DMS79 (cell line): Measurements from ENCODE around the gene MKI67.
"Not testable (repeated sequence)": the region's sequence is repeated elsewhere in the genome, so short reads cannot be mapped to it uniquely, and the experiment has no call there.

Source experiments
- DNase-seq: peaks from one replicate; lab custom pipeline; 2025; lab: John Stamatoyannopoulos, UW

Gene MKI67, protein sequence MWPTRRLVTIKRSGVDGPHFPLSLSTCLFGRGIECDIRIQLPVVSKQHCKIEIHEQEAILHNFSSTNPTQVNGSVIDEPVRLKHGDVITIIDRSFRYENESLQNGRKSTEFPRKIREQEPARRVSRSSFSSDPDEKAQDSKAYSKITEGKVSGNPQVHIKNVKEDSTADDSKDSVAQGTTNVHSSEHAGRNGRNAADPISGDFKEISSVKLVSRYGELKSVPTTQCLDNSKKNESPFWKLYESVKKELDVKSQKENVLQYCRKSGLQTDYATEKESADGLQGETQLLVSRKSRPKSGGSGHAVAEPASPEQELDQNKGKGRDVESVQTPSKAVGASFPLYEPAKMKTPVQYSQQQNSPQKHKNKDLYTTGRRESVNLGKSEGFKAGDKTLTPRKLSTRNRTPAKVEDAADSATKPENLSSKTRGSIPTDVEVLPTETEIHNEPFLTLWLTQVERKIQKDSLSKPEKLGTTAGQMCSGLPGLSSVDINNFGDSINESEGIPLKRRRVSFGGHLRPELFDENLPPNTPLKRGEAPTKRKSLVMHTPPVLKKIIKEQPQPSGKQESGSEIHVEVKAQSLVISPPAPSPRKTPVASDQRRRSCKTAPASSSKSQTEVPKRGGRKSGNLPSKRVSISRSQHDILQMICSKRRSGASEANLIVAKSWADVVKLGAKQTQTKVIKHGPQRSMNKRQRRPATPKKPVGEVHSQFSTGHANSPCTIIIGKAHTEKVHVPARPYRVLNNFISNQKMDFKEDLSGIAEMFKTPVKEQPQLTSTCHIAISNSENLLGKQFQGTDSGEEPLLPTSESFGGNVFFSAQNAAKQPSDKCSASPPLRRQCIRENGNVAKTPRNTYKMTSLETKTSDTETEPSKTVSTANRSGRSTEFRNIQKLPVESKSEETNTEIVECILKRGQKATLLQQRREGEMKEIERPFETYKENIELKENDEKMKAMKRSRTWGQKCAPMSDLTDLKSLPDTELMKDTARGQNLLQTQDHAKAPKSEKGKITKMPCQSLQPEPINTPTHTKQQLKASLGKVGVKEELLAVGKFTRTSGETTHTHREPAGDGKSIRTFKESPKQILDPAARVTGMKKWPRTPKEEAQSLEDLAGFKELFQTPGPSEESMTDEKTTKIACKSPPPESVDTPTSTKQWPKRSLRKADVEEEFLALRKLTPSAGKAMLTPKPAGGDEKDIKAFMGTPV (N-terminal part only)

DNA sequence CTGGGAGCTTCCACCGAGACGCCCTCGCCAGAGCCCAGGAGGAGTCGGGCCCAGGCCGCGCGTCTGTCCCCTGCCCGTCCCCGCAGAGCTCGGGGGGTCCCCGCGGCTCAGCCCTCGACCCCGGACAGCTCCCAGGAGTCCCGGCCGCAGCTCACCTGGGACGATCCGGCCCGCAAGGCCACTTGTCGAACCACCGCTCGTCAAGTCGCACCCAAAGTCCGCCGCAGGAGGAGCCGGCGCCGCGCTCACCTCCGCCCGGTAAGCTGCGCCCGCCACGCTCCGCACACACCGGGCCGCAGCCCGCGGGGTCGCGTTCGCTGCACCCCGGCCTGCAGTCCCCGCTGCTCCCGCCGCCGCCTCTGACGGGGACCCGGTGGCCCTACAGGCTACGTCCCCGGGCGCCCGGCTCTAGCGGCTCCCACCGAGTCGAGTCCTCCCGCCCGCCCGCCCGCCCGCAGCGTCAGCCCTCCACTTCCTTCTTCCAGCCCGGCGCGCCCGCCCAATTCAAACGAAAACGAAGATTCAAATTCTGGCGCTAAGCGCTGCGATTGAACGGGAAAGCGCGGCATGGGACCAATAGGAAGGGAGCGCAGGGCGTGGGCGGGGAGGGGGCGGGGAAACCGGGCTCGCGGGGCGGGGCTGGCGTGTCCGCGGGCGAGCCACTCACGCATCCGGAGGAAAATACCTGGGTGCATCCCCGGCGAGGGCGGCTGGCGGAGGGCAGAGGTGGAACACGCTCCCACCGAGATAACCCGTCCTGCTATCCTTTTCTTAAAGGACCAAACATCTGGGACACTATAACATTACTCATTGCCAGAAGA is at the start of gene MKI67:
TSS of gene MKI67 (minus strand) at position 480 of the 821 bp plus-strand sequence. CDS start 756 bp downstream, outside the sequence.
- DNase-seq, result peak; percentile 77

DNA sequence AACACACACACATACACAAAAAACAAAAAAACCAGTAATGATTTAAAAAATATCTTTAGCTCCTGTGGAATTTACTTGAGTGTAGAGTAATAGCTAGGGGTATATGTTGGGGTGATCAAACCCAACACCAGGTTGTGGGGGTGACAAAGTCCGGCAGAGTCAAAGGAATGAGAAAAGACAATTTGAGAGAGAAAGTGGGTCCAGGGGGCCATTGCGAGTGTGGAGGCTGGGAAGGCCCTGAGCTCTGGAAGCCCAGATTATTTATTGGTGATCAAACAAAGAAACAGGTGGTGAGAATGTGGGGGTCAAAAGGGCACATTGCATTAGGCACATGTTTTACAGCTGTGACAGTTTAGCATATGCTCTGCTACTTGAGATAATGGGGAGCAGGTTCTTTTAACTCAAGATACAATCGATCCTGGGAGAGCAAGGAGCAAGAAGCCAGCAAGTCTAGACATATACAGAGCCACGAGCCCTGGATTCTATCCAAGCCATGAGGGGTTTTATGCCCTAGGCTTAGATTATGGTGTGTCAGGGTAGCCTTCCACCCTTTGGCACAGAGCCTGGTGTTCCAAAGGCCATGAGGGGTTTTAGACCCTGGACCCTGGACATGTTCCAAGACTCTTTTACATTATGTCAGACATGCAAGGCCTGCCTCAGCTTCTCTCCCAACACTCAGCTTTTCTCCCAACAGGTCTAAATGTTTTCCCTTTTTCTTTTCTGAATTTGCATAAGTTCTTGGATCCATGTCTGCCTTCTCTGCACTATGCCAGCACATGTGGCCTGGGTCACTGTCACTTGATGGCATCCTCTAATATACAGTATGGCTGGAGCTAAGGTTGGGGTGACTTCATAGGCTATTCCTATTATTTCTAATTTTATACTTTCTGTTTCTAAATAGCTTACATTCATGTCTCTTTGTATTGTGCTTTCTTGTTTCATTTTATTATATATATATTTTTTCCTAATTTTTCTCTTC is 48.6 kb upstream of the MKI67 start:
- no peak for DNase-seq

DNA sequence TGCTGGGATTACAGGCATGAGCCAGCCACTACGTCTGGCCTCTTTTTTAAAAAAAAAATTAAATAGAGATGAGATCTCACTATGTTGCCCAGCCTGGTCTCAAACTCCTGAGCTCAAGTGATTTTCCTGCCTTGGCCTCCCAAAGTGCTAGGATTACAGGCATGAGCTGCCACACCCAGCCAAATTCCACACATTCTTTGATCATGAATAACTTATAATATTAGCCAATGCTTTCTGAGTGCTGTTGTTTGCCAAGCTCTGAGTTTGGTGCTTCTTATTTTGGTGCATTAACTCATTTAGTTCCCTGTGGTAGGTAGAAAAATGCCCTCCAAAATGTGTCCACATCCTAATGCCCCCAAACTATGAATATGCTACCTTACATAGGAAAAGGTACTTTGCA is 47.2 kb upstream of the MKI67 start:
- no peak for DNase-seq

DNA sequence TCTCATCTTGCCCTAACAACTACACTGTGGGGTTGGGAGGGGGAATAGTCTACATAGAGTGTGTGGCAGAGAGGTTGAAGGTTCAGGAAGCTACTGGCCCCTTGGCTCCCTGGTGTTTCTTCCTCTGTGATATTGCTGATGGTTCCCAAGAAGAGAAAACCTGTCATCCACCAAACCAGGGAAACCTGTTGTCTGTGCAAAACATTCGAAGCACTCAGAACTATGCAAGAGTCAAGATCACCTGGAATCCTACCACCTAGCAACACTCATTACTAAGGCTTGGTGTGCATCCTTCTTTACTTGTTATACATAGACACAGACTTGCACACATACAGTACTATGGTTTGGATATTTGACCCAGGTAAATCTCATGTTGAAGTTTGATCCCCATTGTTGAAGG is 46.5 kb upstream of the MKI67 start:
- no peak for DNase-seq

DNA sequence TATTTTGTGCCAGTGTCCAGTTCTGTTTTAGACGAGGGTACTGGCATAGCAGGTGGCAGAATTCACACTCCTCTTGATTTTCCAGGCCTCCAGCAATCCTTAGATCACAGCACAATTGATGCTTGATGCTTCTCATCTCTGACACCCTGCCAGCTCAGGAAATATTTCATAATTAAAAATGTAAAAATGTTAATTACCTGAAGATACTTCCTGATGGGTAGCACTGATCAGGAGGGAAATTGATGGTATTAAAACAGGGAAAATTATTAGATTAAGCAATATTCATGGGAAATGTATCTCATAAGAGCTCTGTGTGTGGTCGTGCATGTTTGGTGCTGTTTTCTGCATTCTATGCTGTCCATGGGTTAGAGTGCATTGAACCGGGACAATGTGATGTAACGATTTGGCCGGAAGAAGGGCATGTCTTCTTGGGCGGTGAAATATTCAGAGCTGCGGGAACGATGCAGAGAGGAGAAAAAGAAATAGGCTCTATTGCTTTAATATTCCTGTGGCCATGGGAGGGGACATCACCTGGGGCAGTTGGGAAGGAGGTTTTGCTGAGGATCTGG is 43.7 kb upstream of the MKI67 start:
- no peak for DNase-seq

DNA sequence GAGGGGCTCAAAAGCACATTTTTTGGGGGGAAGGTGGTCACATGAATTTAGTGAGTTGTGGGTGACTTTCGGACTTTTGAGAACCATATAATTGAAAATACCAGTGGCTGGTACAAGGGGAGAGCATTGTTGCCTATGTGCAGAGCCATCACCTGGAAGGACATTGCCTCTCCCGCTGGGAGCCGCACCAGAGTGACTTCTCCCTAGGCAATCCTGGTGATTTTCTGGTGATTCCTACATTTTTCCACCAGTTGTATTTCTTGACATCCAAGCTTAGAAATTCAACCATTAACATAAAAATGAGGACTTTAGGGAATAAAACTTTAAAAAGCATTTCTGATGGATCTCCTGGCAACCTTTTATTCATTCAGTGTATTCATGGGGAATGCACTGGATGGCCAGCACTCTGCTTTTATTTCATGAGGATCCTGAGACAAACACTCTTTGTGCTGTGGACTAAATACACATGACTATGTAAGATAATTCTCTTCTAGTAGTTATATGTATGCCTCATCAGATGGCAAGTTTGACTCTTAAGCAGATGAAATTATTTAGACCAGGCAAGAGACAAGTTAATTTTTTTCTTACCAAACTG is 41.8 kb upstream of the MKI67 start:
- DNase-seq, result no peak

DNA sequence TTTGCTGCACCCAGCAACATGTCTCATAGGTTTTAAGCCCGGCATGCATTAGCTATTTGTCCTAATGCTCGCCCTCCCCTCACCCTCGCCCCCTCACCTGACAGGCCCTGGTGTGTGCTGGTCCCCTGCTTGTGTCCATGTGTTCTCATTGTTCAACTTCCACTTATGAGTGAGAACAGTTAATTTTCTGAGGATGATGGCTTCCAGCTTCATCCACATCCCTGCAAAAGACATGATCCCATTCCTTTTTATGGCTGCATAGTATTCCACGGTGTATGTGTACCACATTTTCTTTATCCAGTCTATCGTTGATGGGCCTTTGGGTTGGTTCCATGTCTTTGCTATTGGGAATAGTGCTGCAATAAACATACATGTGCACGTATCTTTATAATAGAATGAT is 40.9 kb upstream of the MKI67 start:
- DNase-seq, result not testable (repeated sequence)

DNA sequence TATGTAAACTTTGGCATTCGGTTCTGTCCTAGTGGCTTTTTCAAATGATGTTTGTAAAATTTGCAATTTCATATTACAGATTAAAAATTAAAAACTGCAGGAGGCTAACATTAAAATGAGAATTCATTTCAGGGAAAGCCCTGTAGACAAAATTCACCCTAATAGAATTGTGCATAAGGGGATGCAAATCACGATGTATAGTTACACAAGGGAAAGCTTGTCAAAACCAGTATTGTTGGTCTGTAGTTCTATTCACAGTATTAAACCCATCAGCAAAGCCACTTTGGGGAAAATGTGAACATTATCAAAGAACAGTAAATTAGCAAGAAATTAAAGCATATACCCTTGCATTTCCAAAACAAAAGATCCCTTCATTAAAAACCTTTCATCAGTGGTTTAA is 39.9 kb upstream of the MKI67 start:
- no peak for DNase-seq

DNA sequence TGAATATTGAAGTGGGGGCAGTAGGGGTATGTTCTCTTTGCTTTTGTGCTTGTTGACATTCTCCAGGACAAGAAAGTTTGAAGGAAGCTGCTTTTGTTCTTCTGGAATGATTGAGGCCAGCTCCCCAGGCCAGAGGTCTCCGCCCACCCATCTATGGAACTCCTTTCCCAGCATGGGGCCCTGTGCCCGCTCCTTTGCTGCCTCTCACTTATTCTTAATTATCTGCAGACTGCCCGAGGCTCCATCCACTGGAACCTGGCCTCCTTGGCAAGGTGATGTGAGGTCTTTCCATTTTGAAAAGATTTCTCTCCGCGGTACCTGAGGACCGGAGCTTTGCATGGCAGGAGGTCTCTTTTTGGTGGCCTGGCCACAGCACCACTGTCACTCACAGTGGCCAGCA is 39.3 kb upstream of the MKI67 start:
- no peak for DNase-seq

DNA sequence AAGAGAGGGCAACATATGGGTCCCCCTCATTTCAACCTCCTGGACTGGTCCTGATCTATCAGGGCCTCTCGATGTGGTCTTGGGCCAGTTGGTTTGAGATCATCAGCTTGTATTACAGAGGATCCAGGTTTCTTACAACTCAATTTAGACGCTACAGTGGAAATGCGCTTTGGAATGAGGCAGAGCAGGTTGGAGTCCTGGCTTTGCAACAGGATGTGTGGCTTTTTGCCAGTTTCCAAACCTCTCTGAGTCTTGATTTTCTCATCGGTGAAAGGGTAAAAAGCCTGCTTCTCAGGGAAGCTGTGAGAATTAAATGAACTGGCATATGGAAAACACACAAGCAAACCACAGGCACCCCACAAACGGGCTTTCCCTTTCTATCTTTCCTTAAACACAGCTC is 37.5 kb upstream of the MKI67 start:
- no peak for DNase-seq

DNA sequence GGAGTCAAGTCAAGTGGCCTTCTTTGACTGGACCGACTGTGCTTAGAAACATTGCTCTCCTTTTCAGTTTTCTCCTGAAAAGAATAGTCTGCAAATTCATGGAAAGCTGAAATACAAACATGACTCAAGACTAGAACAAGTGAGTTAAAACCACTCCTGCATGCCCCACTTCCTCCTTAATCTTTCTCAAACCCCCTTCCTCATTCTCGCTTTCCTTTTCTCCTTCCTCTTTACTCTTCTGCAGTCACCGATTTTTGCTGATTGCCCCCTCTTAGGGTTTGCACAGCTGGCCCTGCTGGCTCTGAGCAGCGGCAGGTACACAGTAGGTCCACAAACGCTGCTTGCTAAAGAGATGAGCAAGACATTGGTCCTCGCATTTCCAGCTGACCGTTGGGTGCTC is 34.8 kb upstream of the MKI67 start:
- DNase-seq, result no peak

DNA sequence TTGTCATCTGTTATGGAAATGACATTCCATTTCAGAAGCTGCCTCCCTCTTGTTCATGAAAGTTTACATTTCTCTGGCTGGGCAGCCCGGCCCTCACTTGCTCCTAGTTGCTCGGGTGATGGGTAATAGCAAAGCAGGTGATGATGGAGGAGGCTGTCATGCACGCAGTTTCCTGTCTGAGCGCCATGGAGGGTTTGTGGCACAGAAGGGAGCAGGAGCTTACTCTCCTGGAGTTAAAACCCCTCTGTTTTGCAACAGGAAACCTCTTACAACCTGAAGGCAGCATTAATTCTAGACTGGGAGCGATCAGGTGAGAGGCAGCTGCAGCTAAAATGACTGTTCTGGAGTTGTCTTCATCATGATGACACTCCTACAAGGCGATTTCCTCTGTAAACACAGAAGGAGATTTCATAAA is 34.1 kb upstream of the MKI67 start:
- DNase-seq, result no peak

DNA sequence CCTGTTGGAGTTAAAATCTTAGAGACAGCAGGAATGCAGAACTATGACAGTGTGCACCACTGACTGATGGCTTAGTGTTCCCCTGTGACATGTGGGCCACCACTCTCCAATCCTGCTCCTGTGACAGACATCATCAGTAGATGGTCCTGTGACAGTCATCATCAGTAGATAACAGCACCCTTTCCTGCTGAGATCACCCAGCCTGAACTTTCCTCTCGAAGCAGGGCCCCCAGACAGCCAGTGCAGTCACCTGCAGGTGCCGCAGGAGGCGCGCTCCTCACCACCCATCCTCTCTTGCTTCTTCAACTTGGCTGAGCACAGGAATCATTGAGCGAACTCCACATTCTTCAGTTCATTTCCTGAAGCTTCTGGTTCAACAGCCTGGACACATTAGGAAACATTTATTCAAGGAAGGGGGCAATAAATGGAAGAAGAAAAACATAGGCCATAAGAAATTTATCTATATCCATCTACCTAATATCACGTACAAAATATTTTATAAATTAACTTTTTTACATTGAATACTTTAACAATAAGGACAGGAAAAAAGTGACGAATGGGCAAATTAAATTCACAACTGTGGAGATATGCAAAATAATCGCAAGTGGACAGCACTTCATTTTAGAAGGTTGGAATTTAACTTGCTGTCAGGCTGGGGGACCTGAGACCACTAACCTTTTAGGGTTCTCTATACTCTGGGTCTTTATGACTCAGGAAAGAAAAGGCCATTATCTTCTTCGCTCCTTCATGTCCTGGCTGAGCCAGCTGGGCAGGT is 32.0 kb upstream of the MKI67 start:
- no peak for DNase-seq

DNA sequence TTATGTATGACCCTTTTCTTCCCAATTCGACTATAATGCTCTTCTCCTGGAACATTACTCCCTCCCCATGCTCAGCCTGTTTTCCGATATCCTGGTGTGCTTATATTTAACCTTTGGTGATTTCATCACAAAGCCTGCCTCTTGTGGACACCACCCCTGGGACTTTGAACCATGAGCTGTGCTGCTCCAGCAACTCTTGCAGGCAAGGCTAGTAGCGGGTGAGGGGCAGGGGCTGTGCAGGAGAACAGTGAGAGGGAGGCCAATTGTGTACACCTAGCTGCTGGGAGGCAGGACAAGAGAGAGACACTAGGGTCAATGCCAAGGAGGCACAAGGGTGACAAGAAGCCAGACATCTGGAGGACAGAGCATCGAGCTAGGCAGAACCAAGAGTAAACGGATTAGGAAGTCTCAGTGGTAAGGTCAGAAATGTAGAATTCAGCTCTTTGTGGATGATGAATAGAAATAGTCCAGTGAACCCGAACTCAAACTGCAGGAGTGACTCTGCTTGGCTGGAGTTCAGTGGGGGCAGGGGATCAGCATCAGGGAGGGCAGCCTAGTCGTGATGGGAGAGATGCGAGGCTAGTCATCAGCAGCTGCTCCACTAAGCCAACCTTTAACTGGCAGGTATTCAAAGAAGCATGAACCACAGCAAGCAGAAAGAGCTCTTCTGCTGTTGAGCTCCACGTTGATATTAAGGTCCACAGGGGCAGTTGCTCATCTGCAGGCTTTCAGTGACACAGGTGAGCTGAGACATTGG is 31.0 kb upstream of the MKI67 start:
- no peak for DNase-seq

DNA sequence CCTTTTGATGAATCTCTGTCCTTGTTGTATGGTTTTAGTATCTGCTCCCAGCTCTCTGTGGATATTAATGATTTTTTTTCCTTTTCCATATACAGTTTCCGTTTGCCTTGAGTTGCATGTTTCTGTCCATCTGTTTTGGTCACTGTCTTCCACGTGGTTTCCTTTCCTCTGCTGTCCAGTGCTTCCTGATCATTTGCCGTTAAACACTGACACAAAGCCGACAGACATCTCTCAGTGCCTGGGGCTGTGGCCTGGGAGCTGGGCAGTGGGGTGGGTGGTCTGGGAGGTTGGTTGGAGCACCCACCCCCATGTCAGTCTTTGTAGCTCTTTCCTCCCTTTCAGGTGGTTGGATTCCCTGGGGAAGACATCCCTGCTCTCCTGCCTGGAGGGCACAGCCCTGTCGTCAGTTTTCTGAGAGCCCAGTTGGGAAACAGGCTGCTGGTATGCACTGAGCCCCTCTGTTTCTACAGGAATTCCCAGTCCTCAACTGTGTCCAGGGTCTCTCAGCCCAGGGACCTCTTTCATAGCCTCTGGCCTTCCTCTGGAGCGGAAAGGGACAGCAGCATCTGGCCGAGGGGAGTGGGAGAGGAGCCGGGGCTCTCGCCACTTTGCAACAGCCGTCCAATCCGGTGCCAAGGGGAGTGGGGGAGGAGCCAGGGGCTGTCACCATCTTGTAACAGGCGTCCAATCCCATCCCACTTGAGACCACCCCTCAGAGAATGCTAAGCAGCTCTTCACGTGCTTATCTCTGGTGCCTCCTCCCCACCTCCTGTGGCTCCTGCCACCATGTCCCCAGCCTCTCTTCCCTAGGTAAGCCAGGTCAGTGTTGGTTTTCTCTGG is 26.7 kb upstream of the MKI67 start:
- DNase-seq, result no peak

DNA sequence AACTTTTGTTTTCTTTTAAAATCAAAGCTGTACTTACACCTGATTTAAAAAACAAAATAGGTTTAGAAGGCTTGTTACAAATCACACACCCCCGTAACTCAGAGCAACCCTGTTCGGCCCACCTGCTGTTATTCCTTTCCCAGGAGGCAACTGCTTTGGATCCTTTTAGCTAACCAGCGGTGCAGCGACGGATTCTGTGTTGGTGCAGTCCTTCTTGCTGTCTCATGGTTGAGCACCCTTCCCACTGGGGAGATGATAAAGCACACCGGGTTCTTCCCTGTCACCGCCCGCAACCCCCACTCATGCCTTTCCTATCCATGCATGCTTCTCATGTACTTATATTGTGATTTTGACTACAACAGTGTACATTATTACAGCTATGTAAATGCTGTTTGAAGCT is 24.8 kb upstream of the MKI67 start:
- no peak for DNase-seq

DNA sequence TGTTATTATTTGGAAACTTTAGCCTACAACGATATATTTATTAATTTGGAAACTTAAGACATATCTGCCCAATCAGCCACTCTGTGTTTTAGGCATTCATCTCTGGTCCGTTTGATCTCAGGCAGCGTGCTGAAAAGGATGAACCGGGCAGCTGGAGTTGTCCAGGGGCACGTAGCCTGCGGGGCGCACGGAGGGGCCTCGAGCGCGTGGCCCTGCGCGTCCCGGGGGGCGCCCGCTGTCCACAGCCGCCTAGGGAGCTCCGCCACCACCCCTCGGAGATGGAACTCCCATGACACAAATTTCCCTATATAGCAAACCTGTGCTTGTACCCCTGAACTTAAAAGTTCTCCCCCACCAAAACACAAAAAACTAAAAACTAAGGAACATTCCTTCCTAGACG is 24.3 kb upstream of the MKI67 start:
- DNase-seq, result no peak
